NCI-H2029 treated with DMSO at 0.1 percent for 48 hours (cell line): ENCODE data around the gene PRKCD.

ENCODE experiments used
- DNase-seq: peaks from one replicate; lab custom pipeline; 2025; lab: John Stamatoyannopoulos, UW

The PRKCD gene

DNA sequence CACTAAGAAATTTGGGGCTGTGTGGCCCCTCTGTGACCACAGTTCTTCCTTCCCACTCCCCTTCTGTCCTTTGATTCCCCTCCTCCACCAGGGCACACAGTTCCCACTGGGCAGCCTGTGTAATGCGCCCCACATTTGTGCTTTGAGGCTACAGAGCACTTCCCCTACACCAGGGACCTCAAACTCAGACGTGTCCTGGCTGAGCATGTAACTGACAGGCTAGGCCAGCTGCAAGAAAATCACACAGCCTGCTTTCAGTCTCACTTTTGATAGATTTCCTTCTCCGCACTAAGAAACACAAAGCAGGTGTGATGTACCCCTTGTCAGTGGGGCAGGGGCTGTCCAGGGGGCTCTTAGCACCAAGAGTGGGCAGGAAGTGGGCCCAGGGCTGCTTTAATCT is 29.6 kb downstream of the PRKCD start:
- DNase-seq: no peak

DNA sequence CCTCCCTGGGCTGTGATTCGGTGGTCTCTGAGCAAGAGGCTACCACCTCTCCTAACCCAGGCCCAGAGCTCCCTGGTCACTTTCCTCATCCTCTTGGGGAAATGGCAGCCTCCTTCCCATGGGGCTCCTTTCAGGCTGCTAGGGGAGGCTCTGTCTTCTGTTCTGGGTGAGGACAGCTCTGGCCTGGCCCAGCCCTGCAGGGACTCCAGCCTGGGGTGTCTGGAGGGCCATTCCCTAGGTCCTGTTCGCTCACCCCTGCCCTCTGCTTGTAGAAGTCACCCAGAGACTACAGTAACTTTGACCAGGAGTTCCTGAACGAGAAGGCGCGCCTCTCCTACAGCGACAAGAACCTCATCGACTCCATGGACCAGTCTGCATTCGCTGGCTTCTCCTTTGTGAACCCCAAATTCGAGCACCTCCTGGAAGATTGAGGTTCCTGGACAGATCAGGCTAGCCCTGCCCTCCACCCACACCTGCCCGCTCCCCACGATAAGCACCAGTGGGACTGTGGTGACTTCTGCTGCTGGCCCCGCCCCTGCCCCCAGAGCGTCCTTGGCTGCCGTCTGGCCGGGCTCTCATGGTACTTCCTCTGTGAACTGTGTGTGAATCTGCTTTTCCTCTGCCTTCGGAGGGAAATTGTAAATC is 30.9 kb downstream of the PRKCD start:
- DNase-seq: no peak

DNA sequence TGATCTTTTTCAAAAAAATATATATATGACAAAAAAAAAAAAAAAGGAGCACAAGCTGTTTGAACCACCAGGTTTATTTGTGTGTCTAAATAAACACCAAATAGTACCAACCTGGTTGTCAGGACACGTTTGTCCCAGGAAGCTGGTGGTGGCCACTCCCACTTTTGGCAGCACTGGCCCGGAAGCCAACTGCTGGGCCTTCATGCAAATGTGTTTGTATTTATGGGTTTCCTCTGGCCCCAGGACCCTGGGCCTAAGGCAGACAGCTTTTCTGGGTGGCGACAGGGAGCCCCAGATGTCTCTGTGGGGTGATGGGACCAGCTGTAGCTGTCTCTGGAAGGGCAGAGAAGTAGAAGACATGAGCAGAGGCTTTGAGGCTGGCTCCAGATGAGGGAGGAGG is 31.6 kb downstream of the PRKCD start:
- DNase-seq: no peak

DNA sequence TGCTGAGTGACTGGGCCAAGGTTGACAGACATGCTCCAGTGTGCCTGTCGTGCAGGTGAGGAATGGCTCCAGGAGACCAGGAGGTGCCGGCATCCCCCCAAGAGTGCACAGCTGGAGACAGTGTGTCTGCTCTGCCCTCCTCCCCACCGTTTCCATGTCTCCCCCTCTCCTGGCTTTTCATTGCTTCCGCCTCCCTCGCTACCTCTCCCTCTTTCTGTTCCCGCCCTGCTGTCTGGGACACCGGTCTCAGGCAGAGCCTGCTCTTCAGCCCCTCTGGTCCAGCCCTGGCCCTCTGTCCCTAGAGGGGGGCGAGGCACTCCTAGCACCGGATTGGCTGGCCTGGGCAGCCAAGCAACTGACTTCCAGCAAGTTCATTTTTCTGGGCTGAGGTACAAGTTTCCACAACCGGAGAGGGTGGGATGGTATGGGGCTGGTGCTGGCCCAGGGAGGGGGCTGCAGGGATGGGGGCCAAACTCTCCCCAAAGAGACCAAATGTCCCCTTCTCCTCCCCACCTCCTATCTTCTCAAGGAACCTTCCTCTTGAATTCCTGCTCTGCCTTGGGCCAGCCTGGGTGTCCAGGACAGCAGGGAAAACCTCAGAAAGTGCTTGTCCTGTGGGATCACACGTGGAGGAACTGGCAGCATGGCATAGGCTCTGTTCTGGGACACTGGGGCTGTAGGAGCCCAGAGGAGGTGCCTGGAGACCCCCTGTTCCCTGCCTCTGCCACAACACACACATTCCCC is 32.6 kb downstream of the PRKCD start:
- no peak for DNase-seq

DNA sequence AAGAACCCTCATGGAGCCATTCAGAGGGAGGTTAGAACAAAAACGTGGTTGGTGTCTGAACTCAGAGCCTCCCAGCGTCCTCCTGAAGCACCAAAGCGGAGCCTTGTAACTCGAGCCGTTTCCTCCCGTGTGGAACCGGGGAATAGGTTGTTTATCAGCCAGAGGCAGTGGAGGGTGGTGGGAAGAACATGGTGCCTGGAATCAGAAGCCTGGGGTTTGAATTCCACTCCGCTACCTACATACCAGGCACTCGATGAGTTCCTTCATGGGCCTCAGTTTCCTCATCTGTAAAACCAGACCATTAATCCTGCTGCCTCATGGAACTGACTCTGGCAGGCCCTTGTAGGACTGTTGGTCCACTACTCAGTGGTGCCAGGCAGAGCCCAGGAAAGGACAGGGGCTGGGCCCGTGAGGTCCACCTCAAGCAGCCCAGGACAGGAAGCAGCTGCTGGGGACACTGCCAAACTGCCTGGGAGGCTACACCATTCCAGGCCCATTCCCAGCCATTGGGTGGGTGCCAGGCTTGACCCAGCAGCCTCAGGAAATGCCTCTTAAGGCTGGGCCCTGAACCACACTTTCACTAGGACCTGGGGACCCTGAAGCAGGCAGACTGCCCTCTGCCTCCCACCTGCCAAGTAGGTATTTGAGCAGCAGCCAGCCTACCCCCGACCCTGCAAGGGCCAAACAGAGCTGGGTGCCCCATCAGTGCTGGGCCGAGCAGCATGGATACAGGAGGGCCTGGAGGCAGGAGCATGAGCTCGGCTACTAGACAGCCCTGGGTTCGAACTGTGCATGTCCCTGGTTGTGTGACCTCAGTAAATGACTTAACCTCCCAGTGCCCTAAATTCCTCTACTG is 33.4 kb downstream of the PRKCD start:
- DNase-seq: peak; percentile 16

GRCh38 chr3:53195066-53195450 is 34.0 kb downstream of the PRKCD start:
- DNase-seq: no peak

GRCh38 chr3:53195602-53196574 is 34.9 kb downstream of the PRKCD start:
- DNase-seq: no peak

- DNase-seq: no peak
These were observed 35.8 kb downstream of the PRKCD start for GRCh38 chr3:53196575-53197407.

DNA sequence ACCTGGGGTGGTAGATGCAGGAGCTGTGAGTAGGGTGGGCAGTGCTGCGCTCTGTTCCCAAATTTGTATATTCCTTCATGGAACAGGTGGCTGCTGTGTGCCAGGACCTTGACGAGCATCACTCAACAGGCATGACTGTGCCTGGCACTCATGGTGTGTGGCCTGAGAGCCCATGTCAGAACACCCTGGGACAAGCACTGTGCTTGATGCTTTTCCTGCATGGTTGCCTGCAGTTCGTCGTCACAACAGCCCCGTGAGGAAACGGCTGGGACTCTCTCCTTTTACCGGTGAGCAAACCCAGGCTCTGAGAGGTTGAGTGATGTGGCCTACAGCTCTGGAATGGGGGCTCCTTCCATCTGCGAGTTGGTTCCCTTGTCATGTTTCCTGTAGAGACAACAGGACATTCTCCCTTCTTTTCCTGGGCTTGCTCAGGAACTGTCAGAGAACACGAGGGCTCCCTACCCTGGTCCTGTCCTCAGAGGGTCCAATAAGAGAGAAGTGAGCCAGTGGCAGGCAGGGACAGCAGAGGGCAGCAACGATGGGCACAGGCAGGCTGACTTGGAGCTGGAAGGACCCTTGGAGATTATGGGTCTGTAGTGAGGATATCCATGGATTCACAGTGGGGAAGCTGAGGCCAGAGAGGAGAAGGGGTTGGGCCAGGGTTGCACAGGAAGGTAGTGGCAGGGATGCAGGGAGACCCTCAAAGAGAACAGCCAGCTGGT is 37.4 kb downstream of the PRKCD start:
- DNase-seq: no peak

DNA sequence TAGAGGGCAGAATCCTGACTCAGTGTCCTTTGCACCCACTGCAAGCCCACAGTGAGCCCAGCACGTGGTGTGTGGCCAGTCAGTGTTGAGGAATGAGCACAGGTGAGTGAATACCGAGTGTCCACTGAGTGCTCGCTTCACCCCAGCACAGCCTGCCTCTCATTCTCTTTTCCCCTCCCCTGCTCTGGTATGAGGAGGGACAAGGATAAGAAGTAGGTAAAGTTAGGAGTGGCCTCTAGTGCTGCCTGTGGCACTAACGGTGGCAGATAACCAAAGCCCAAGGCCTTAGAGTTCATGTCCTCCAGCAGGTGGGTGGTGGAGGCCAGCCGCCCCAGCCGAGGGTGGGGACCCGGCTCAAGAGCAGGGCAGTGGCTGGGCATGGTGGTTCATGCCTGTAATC is 38.0 kb downstream of the PRKCD start:
- no peak for DNase-seq

DNA sequence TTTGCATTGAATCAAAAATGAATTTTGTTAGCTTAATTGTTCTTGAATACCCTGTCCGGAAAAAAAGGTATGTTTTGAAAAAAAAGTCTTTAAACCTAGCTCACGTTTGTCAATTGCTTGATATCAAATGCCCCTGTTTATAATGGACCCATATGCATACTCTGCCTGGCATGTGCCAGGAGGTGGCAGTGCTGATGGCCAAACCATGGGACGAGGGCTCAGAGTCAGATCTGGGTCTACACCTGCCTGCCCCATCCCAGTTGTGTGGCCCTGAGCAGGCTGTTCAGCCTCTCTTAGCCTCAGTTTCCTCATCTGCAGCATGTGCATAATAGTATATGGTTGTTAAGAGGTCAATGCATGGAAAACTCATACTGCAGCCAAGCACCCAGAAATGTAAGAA is 38.8 kb downstream of the PRKCD start:
- no peak for DNase-seq

DNA sequence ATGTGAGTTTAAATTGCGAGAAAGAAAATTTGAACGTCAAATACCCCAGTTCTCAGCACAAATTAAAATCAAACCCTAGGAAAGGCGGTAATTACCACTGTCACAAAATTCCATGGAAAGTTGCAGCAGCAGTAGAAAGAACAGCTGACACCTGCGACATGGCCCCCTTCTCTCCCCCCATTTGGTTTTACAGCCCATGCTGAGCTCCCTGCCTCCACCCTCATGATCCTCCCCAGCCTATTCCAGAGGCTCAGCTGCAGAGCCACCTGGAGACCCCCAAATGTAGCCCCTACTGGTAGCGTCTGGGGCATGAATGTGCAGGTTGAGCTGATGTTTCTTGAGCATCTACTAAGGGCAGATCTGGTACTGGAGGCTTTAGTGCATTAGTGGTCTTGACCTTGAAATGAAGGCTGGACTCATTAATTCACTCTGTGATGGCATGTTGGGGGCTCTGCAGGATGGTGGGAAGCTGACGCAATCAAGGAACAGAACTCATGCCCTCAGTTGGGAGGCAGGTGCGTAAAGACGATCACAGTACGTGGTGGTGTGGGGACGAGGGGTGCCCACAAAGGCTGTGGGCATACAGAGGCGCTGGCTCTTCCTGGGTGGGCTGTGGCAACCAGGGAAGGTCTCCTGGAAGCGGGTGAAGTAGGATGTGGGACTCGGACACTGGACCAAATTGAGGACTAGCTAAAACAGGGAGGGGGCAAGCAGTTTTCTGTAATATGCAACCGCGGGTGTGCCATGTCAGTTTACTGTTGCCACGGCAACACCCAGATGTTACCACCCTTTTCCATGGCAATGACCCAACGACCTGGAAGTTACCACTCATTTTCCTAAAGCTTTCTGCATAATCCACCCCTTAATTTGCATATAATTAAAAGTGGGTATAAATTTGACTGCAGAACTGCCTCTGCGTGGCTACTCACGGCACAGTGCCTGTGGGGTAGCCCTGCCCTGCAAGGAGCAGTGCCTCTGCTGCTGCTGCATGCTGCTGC is 39.8 kb downstream of the PRKCD start:
- DNase-seq: no peak

DNA sequence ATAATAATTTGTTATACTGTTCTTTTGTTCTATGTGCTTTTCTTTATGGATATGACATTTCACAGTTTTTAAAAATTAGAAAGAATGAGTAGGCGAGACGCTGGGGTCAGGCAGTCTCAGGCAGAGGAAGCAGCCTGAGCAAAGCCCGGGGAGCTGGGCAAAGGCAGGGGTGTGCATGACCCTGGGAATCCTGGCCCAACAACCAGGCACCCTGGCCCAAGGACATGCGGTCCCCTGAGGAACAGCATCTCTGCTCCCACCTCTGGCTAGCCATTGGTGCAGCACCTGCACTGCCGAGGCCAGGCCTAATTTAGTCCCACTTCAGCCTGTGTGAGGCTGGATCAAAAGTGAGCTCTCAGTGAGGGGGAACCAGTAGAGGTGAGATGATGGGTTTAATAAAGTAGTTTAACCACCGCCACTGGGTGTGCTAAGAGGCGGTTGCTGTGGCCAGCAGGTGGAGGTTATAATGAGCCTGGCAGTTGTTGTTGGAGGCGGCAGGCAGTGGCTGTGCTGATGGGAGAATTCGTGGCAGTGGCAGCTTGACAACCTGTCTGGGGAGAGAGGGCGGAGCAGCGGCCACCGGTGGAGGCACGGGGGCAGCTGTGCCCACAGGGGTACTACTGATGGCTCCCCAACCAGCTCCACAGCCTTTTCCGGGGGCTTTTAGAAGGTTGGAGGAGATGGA is 41.5 kb downstream of the PRKCD start:
- DNase-seq: no peak

DNA sequence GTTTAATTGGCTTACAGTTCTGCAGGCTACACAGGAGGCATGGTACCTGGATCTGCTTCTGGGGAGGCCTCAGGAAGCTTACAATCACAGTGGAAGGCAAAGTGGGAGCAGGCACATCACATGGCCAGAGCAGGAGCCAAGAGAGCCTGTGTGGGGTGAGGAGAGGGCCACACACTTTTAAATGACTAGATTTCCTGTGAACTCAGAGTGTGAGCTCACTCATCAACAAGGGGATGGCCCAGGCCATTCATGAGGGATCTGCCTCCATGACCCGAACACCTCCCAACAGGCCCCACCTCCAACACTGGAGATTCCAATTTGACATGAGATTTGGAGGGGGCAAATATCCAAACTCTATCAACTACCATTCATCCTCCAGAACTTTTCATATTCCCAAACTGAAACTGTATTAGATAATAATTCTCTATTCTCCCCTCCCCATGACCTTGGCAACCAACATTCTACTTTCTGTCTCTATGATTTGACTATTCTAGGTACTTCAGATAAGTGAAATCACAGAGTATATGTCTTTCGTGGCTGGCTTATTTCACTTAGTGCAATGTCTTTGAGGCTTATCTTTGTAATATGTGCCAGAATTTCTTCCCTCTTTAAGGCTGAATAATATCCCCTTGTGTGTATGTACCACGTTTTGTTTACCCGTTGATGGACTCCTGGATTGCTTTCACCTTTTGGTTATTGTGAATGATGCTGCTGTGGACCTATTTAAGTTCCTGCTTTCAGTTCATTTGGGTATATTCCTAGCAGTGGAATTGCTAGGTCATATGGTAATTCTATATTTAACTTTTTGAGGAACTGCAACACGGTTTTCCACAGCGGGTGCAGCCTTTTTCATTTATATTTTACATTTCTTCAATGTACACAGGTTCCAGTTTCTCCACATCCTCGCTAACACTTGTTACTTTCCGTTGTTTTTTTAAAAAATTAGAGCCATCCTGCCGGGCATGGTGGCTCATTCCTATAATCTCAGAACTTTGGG is 51.0 kb downstream of the PRKCD start:
- DNase-seq: no peak

DNA sequence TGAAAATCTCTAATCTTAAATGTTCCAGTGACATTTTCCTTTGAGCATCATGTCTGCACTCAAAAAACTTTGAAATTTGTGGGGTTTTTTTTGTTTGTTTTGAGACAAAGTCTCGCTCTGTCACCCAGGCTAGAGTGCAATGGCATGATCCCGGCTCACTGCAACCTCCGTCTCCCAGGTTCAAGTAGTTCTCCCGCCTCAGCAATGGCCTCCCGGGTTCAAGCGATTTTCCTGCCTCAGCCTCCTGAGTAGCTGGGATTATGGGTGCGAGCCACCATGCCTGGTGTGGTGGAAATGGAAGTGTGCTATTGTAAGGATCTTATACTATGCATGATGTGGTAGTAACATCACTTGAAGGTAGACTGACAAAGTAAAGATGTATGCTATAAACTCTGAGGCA is 52.3 kb downstream of the PRKCD start:
- no peak for DNase-seq

GRCh38 chr3:53215816-53216215 is 54.8 kb downstream of the PRKCD start:
- DNase-seq: no peak

- no peak for DNase-seq
These were observed 55.7 kb downstream of the PRKCD start for GRCh38 chr3:53216723-53217122.
